ENCODE data around the gene FNDC8.
"Not testable (repeated sequence)": the region's sequence is repeated elsewhere in the genome, so short reads cannot be mapped to it uniquely, and the experiment has no call there.

FNDC8 gene

GRCh38 chr17:35175638-35176415, 54.4 kb downstream of the FNDC8 start:
- no peak for DNase-seq (ENCODE audit: low read depth)
- no peak overlapping the region for H3K4me3 ChIP-seq (ENCODE audit: control insufficient read depth, low read depth, low read length)
- no peak for TF ChIP-seq CTCF (IDR thresholded peaks at IDR 0.05; ENCODE audit: control insufficient read depth, insufficient read depth, low read depth, low read length, missing control alignments)

- no peak for TF ChIP-seq CTCF (IDR thresholded peaks at IDR 0.05; ENCODE audit: control insufficient read depth, insufficient read depth, low read depth, low read length, missing control alignments)
Observed at GRCh38 chr17:35176897-35177296, 55.5 kb downstream of the FNDC8 start.

GRCh38 chr17:35179379-35179778, 58.0 kb downstream of the FNDC8 start:
- not testable (repeated sequence) for DNase-seq (ENCODE audit: low read depth); H3K4me3 ChIP-seq (ENCODE audit: control insufficient read depth, low read depth, low read length)

More at GRCh38 chr17:35176897-35177296, 55.5 kb downstream of the FNDC8 start:
- no peak overlapping the region for H3K4me3 ChIP-seq (ENCODE audit: control insufficient read depth, low read depth, low read length)
- DNase-seq (ENCODE audit: low read depth), result no peak

Measured in AG09309 (cell line).